Measurements from ENCODE around the gene SPC25. TPM values are rescaled to one million over a fixed set of nuclear protein-coding genes. Genes with fewer than 3 reads are reported as not detected.

Gene SPC25
- total RNA-seq, 1 donor from 2014 or later, result 17.9 TPM

DNA sequence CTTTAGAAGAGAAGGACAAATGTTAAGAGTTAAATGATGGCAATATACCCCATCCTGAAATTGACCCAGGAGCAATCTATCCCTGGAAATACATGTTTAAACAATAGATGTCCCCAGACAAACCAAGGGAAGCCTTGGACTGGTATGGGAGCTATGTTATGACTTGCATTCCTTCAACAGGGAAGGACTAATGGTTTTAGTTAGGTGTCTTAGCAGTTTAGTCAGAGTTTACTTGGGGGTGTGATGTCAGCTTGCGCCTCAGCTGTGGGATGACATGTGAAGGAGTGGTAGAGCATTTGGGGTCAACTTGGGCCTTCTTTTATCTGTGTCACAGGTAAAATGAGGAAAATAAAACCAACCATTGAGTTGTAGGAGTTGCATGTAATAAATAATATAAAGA lies 36.8 kb downstream of the SPC25 start:
- DNase-seq (ENCODE audit: low spot score), result no peak
- H3K9me3 Mint-ChIP-seq, result no peaks in the 10 kb centered on the region
- no peak overlapping the region for H3K27ac Mint-ChIP-seq
- H3K27me3 Mint-ChIP-seq (ENCODE audit: insufficient read depth), result no peaks in the 10 kb centered on the region
- H3K4me1 Mint-ChIP-seq (ENCODE audit: low read depth), result no peaks in the 10 kb centered on the region
- peaks cover 23% of the 10 kb centered on the region for H3K36me3 Mint-ChIP-seq (ENCODE audit: low read depth)
- intact Hi-C loops (cut with micrococcal nuclease), result no loop called here
- no peak overlapping the region for H3K4me3 Mint-ChIP-seq

DNA sequence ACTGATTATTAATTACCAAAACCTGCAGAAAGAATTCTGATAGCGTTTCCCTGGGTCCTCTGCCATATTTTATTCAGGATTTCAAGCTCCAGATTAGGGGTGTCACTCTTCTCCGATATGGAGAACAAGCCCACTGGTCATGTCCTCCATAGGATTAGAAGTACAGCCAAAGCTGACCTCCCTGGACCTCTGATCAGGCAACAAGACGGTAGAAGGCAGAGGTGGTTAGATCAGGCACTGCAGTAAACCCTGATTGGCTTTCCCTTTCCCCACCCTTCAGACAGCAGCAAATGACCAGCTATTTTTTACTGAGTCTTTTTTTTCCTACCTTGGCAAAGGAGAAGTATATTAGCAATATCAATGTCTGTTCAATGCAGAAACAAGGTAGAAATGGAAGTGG lies 37.7 kb downstream of the SPC25 start:
- no peaks in the 10 kb centered on the region for H3K9me3 Mint-ChIP-seq
- H3K4me3 Mint-ChIP-seq, result no peak overlapping the region
- no peaks in the 10 kb centered on the region for H3K4me1 Mint-ChIP-seq (ENCODE audit: low read depth)

DNA sequence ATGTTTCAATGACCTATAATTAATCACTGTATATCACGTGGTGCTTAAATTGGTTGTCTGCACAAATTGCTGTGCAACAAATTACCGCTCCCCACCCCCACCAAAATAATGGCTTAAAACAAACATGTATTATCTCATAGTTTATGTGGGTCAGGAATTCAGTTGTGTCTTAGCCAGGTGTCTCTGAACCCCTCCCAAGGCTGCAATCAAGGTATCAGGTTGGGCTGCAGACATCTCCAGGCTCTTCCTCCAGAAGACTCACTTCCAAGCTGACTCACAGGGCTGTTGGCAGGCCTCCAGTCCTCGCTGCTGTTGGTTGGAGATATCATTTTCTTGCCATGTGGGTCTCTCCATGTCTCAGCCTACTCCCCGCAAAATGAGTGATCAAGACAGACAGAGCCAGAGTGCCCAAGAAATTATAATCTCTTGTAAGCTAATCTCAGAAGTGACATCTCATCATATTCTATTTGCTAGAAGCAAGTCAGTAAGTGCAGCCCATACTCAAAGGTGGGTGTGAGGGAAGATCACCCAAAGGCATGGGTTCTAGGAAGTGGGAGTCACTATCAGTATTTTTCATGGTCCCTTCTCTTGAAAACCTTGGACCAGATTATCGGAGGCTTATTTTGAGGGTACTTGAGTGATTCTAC lies 38.4 kb downstream of the SPC25 start:
- Mint-ChIP-seq H3K27ac (no peak overlapping the region), H3K4me1 (ENCODE audit: low read depth) (no peaks in the 10 kb centered on the region), H3K4me3 (no peak overlapping the region), H3K36me3 (ENCODE audit: low read depth) (peaks cover 19% of the 10 kb centered on the region), H3K9me3 (no peaks in the 10 kb centered on the region), H3K27me3 (ENCODE audit: insufficient read depth) (no peaks in the 10 kb centered on the region)
- intact Hi-C loops (cut with micrococcal nuclease), result no loop called here
- no peak for DNase-seq (ENCODE audit: low spot score)

More for the DNA sequence above, 37.7 kb downstream of the SPC25 start:
- Mint-ChIP-seq H3K36me3 (ENCODE audit: low read depth) (peaks cover 19% of the 10 kb centered on the region), H3K27ac (no peak overlapping the region), H3K27me3 (ENCODE audit: insufficient read depth) (no peaks in the 10 kb centered on the region)
- DNase-seq (ENCODE audit: low spot score), result no peak
- intact Hi-C loops (cut with micrococcal nuclease), result no loop called here

DNA sequence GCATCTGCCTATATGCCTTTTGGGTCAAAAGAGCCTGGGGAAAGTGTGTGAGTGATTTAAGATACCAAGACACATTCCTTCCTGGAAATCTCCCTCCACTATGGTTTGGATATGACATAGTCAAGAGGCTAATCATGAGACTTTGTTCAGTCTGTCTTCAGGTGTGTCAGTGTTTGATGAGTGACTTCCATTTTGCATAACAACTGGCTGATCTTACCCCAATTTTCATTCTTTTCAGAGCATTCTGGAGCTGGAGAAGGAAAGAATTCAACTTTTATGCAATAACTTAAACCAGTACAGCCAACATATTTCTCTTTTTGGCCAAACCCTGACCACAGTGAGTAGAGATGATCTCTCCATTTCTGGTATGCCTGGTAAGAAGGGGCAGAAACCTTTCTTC lies 39.4 kb downstream of the SPC25 start:
- DNase-seq (ENCODE audit: low spot score), result no peak
- no peaks in the 10 kb centered on the region for H3K9me3 Mint-ChIP-seq
- intact Hi-C loops (cut with micrococcal nuclease), result no loop called here
- no peaks in the 10 kb centered on the region for H3K4me1 Mint-ChIP-seq (ENCODE audit: low read depth)
- no peaks in the 10 kb centered on the region for H3K27me3 Mint-ChIP-seq (ENCODE audit: insufficient read depth)
- no peak overlapping the region for H3K4me3 Mint-ChIP-seq
- no peak overlapping the region for H3K27ac Mint-ChIP-seq
- H3K36me3 Mint-ChIP-seq (ENCODE audit: low read depth), result peaks cover 19% of the 10 kb centered on the region

DNA sequence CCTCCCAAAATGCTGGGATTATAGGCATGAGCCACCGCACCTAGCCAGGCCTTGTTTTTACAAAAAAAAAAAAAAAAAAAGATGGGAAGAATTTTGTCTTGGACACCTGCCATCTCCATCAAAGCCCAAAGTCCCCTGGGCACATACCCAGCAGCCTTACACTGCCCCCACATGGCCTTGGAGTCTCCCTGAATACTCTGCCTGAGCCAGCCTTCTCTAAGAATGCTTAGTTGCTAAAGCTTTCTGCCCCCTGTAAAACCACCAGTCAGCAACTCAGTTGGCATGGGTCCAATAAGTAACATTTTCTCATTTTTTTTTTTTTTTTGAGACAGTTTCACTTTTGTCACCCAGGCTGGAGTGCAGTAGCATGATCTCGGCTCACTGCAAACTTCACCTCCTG lies 40.6 kb downstream of the SPC25 start:
- Mint-ChIP-seq H3K36me3 (ENCODE audit: low read depth) (peaks cover 16% of the 10 kb centered on the region), H3K9me3 (no peaks in the 10 kb centered on the region), H3K27me3 (ENCODE audit: insufficient read depth) (no peaks in the 10 kb centered on the region), H3K4me1 (ENCODE audit: low read depth) (no peaks in the 10 kb centered on the region), H3K4me3 (no peak overlapping the region), H3K27ac (no peak overlapping the region)
- intact Hi-C loops (cut with micrococcal nuclease), result no loop called here
- DNase-seq (ENCODE audit: low spot score), result no peak

DNA sequence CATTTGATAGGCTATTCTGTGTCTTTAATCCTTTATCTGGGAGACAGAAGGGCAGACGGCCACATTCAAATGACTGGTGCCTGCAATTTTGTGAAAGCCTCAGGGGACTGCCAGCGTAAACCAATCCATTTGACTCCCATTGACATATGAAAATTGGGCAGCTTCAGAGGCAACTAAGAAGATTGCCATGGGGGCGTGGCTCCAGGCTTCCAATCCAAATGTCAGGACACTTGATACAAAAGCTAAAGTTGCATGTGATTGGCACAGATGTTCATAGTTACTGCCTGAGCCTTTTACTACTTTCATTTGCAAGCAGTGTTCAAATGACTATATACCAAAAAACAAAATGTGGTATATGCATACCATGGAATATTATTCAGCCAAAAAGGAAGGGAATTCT lies 42.0 kb downstream of the SPC25 start:
- no peak overlapping the region for H3K4me3 Mint-ChIP-seq
- no peaks in the 10 kb centered on the region for H3K27me3 Mint-ChIP-seq (ENCODE audit: insufficient read depth)
- no peaks in the 10 kb centered on the region for H3K9me3 Mint-ChIP-seq
- peaks cover 4% of the 10 kb centered on the region for H3K4me1 Mint-ChIP-seq (ENCODE audit: low read depth)
- intact Hi-C loops (cut with micrococcal nuclease), result no loop called here
- H3K36me3 Mint-ChIP-seq (ENCODE audit: low read depth), result peaks cover 8% of the 10 kb centered on the region
- H3K27ac Mint-ChIP-seq, result no peak overlapping the region
- DNase-seq (ENCODE audit: low spot score), result no peak

DNA sequence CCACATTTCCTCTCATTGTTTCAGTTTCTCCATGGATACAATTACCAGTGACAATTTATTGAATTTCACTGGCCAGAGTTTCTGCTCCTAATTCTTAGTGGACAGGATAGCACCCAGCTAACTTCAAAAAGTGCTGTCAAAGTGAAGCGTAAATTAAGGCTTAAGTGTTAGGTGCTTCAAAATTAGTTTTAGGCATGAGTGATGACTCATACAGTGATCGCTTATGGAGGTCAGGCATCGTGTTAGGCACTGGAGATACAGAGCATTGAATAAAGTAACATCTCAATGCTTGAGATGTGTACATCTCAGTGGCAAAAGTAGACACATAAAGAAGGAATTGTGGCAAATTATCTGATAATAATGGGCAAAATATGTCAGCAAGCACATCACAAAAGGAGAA lies 47.0 kb downstream of the SPC25 start:
- Mint-ChIP-seq H3K4me3 (no peak overlapping the region), H3K27me3 (ENCODE audit: insufficient read depth) (no peaks in the 10 kb centered on the region), H3K36me3 (ENCODE audit: low read depth) (no peaks in the 10 kb centered on the region), H3K4me1 (ENCODE audit: low read depth) (peaks cover 7% of the 10 kb centered on the region), H3K9me3 (no peaks in the 10 kb centered on the region), H3K27ac (no peak overlapping the region)
- intact Hi-C loops (cut with micrococcal nuclease), result no loop called here
- DNase-seq (ENCODE audit: low spot score), result no peak

DNA sequence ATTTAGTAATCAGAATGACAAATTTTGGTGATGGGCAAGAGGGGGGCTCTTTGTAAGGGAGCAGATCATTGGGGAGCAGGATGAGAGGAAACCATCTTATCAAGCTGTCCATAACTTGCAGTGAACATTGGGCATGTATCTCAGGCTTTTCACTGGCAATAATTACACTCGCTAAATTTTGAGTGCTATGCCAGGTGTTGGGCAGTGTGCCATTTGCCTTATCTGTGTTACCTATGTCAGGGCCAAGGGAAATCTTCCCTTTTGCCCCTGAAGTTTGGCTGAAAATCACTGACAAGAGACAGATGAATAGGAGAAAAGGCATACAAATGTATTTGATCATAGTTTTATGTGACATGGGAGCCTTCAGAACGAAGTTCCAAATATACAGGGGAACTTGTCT lies 48.8 kb downstream of the SPC25 start:
- Mint-ChIP-seq H3K27me3 (ENCODE audit: insufficient read depth) (no peaks in the 10 kb centered on the region), H3K27ac (no peak overlapping the region), H3K36me3 (ENCODE audit: low read depth) (no peaks in the 10 kb centered on the region), H3K9me3 (no peaks in the 10 kb centered on the region), H3K4me1 (ENCODE audit: low read depth) (peaks cover 7% of the 10 kb centered on the region), H3K4me3 (no peak overlapping the region)
- DNase-seq (ENCODE audit: low spot score), result no peak
- intact Hi-C loops (cut with micrococcal nuclease), result no loop called here

DNA sequence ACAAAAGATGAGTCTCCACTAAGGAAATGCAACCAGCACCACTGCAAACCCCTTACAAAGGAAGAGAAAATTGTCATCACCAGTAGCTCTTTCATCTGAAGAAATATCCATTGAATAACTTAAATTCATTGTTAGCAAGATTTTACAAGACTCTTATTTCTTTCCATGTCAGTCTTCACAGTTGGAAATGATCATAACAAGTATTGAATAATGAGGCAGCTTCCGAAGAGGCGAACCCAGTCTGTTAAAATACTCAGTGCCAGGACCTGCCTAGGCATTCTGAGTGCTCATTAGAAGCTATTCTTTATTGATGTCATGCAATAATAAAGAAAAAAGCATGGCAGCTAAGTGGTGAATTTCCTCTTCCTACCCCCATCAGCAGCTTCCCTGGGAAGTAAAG lies 54.3 kb downstream of the SPC25 start:
- H3K4me3 Mint-ChIP-seq, result no peak overlapping the region
- no peaks in the 10 kb centered on the region for H3K36me3 Mint-ChIP-seq (ENCODE audit: low read depth)
- H3K27ac Mint-ChIP-seq, result no peak overlapping the region
- peaks cover 2% of the 10 kb centered on the region for H3K27me3 Mint-ChIP-seq (ENCODE audit: insufficient read depth)
- no peak for DNase-seq (ENCODE audit: low spot score)
- H3K4me1 Mint-ChIP-seq (ENCODE audit: low read depth), result no peaks in the 10 kb centered on the region
- H3K9me3 Mint-ChIP-seq, result no peaks in the 10 kb centered on the region
- intact Hi-C loops (cut with micrococcal nuclease), result no loop called here

DNA sequence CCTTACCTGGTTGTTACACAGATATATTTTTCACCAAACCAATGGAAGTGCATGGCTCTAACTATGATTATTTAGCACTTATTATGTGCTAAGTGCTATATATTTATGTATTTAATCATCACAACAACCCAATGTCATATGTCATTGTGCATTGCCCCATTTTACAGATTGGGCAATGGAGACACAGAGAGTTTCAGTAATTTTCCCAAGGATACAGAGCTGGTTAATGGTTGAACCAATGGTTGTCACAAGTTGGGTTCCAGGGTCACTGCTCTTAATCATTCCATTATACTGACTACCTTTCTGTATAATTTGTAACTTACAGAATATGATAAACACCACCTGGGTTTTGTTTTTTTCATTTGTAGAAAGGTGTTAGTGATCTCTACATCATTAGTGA lies 58.6 kb downstream of the SPC25 start:
- Mint-ChIP-seq H3K4me1 (ENCODE audit: low read depth) (no peaks in the 10 kb centered on the region), H3K27me3 (ENCODE audit: insufficient read depth) (peaks cover 2% of the 10 kb centered on the region), H3K4me3 (no peak overlapping the region), H3K27ac (no peak overlapping the region), H3K9me3 (no peaks in the 10 kb centered on the region), H3K36me3 (ENCODE audit: low read depth) (no peaks in the 10 kb centered on the region)
- intact Hi-C loops (cut with micrococcal nuclease), result no loop called here
- no peak for DNase-seq (ENCODE audit: low spot score)

DNA sequence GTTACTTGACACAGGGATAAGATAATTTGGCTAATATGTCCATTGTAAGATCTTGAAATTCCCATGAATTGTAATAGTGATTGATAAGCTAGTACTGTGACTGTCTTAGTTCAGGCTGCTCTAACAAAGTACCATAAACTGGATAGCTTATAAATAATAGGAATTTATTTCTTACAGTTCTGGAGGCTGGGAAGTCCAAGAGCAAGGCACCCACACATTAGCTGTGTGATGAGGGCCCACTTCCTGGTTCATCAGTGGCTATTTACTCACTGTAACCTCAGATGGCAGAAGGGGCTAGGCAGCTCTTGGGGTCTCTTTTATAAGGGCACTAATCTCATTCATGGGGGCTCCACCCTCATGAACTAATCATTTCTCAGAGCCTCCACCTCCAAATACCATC lies 59.3 kb downstream of the SPC25 start:
- Mint-ChIP-seq H3K27ac (no peak overlapping the region), H3K27me3 (ENCODE audit: insufficient read depth) (peaks cover 2% of the 10 kb centered on the region), H3K4me1 (ENCODE audit: low read depth) (no peaks in the 10 kb centered on the region), H3K9me3 (no peaks in the 10 kb centered on the region), H3K4me3 (no peak overlapping the region), H3K36me3 (ENCODE audit: low read depth) (no peaks in the 10 kb centered on the region)
- intact Hi-C loops (cut with micrococcal nuclease), result no loop called here
- no peak for DNase-seq (ENCODE audit: low spot score)

DNA sequence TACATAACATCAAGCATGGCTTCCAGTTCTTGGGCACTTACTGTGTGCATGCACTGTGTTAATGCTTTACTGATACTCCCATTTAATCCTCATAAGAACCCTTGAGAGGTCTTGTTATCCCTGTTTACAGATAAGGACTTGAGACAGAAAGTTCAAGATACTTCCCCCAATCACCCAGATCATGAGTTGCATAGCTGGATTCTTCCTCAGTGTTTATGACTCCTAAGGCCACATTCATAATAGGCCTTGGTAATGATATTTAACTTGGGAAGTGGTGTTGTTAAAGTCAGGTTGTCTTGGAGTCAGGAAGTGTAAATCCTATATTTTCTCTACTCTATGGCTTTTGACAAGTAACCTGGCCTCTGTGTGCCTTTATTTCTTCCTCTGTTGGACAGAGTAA lies 65.1 kb downstream of the SPC25 start:
- H3K27me3 Mint-ChIP-seq (ENCODE audit: insufficient read depth), result no peaks in the 10 kb centered on the region
- no peaks in the 10 kb centered on the region for H3K4me1 Mint-ChIP-seq (ENCODE audit: low read depth)
- H3K27ac Mint-ChIP-seq, result no peak overlapping the region
- no peaks in the 10 kb centered on the region for H3K36me3 Mint-ChIP-seq (ENCODE audit: low read depth)
- no peak for DNase-seq (ENCODE audit: low spot score)
- no peak overlapping the region for H3K4me3 Mint-ChIP-seq
- intact Hi-C loops (cut with micrococcal nuclease), result no loop called here
- no peaks in the 10 kb centered on the region for H3K9me3 Mint-ChIP-seq

DNA sequence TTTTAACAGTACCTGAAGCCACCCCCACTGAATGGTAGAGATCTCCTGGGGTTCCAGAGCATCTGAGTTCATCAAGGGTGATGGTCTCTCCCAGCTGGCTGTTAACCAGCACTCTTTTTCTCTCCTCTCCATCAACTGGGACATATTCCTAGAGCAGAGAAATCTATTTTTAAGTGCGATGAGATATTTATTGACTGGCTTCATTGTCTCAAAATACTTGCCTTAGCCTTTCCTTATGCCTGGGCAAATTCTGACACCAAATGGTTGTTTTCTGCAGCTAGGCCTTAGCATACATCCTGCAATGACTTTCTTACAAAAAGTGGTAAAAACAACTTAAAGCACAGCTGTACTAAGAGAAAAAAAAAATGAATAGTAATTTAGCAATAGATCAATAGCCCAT lies 68.2 kb downstream of the SPC25 start:
- no peaks in the 10 kb centered on the region for H3K36me3 Mint-ChIP-seq (ENCODE audit: low read depth)
- H3K9me3 Mint-ChIP-seq, result no peaks in the 10 kb centered on the region
- H3K4me3 Mint-ChIP-seq, result no peak overlapping the region
- DNase-seq (ENCODE audit: low spot score), result no peak
- H3K27ac Mint-ChIP-seq, result no peak overlapping the region
- H3K4me1 Mint-ChIP-seq (ENCODE audit: low read depth), result no peaks in the 10 kb centered on the region
- intact Hi-C loops (cut with micrococcal nuclease), result no loop called here
- no peaks in the 10 kb centered on the region for H3K27me3 Mint-ChIP-seq (ENCODE audit: insufficient read depth)

DNA sequence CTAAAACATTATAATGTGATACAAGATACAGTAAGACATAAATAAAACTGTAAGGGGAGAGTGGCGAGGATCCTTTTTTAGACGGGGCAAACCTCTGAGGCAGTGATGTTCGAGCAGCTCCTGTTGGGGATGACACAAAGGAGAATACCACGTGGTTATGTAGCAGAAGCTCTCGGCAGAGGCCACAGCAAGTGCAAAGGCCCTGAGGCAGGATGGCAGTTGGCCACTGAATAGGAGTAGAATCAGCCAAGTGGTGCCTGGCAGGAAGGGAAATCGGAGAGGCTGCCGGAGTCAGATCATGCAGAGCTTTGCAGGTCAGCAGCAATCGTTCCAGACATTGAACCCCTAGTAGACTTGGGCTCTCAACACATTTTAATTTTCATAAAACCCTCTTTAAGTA lies 68.7 kb downstream of the SPC25 start:
- no peaks in the 10 kb centered on the region for H3K9me3 Mint-ChIP-seq
- intact Hi-C loops (cut with micrococcal nuclease), result no loop called here
- H3K4me1 Mint-ChIP-seq (ENCODE audit: low read depth), result no peaks in the 10 kb centered on the region
- no peak overlapping the region for H3K27ac Mint-ChIP-seq
- H3K4me3 Mint-ChIP-seq, result no peak overlapping the region
- H3K36me3 Mint-ChIP-seq (ENCODE audit: low read depth), result no peaks in the 10 kb centered on the region
- DNase-seq (ENCODE audit: low spot score), result no peak
- no peaks in the 10 kb centered on the region for H3K27me3 Mint-ChIP-seq (ENCODE audit: insufficient read depth)
